Neural crest cell (in vitro differentiated cells): ENCODE data around the gene CRIP3. TPM values are rescaled to one million over a fixed set of nuclear protein-coding genes. Genes with fewer than 3 reads are reported as not detected.
"Not testable (repeated sequence)": the region's sequence is repeated elsewhere in the genome, so short reads cannot be mapped to it uniquely, and the experiment has no call there.

Experiments used
- DNase-seq: peaks from one replicate; pipeline ENCODE4 v3.0.0; 2021; ENCODE audit warnings: low read depth, mixed read lengths, low spot score
- H3K27ac Mint-ChIP-seq: one replicate; pipeline ENCODE4 v1.8.0; 2021; ENCODE audit warnings: mild to moderate bottlenecking, mixed read lengths; ENCODE audit not compliant: unreplicated experiment
- H3K27me3 Mint-ChIP-seq: 2 replicates; pipeline ENCODE4 v1.8.0; 2021; ENCODE audit warnings: low read depth, mild to moderate bottlenecking, mixed read lengths
- H3K36me3 Mint-ChIP-seq: 2 replicates; pipeline ENCODE4 v1.8.0; 2021; ENCODE audit warnings: low read depth, mild to moderate bottlenecking, mixed read lengths
- H3K4me1 Mint-ChIP-seq: 2 replicates; pipeline ENCODE4 v1.8.0; 2021; ENCODE audit warnings: mixed read lengths
- H3K4me3 Mint-ChIP-seq: one replicate; pipeline ENCODE4 v1.8.0; 2021; ENCODE audit warnings: mild to moderate bottlenecking, mixed read lengths
- H3K9me3 Mint-ChIP-seq: 2 replicates; pipeline ENCODE4 v1.8.0; 2021; ENCODE audit warnings: mixed read lengths
- total RNA-seq: library from RNA; stranded (reverse); gene quantifications from 2 replicates; pipeline ENCODE4 v1.2.1, GENCODE V29; 2021
- TF ChIP-seq, protein P1 (sequence below): fragments of 200-600 bp; sonication (generic); conservative IDR thresholded peaks from 2 replicates; pipeline ENCODE4 v1.5.0; 2021; ENCODE audit warnings: antibody characterized with exemption, mild to moderate bottlenecking

CRIP3 gene
- total RNA-seq, 1 donor from 2014 or later = 2.0 TPM

GRCh38 chr6:43304882-43305281 lies 3.7 kb downstream of the CRIP3 start:
- H3K36me3 Mint-ChIP-seq = no peaks in the 10 kb centered on the region
- TF ChIP-seq, protein P1, sequence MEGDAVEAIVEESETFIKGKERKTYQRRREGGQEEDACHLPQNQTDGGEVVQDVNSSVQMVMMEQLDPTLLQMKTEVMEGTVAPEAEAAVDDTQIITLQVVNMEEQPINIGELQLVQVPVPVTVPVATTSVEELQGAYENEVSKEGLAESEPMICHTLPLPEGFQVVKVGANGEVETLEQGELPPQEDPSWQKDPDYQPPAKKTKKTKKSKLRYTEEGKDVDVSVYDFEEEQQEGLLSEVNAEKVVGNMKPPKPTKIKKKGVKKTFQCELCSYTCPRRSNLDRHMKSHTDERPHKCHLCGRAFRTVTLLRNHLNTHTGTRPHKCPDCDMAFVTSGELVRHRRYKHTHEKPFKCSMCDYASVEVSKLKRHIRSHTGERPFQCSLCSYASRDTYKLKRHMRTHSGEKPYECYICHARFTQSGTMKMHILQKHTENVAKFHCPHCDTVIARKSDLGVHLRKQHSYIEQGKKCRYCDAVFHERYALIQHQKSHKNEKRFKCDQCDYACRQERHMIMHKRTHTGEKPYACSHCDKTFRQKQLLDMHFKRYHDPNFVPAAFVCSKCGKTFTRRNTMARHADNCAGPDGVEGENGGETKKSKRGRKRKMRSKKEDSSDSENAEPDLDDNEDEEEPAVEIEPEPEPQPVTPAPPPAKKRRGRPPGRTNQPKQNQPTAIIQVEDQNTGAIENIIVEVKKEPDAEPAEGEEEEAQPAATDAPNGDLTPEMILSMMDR = no peak
- H3K27ac Mint-ChIP-seq = no peak overlapping the region
- peaks cover 28% of the 10 kb centered on the region for H3K27me3 Mint-ChIP-seq
- H3K4me3 Mint-ChIP-seq = no peak overlapping the region
- DNase-seq = no peak
- H3K9me3 Mint-ChIP-seq = no peaks in the 10 kb centered on the region
- H3K4me1 Mint-ChIP-seq = peaks cover 5% of the 10 kb centered on the region

DNA sequence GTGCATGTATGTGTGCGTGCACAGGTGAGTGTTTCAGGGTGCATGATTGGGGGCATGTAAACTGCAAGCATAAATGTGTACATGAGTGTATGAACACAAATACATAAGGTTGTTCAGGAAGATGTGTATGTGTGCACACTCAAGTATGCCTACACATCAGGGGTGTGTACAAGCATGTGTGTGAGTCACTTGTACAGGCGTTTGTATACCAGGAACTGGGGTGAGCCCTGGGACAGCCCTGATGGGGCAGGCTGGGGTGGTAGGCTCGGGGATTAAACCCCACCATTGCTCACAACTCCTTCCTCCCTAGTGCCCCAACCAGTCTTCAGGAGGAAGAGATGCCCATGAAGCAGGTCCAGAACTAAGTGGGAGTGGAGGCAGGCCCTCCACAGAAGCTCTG lies 4.3 kb downstream of the CRIP3 start:
- Mint-ChIP-seq H3K4me1 (peaks cover 5% of the 10 kb centered on the region), H3K4me3 (no peak overlapping the region), H3K36me3 (no peaks in the 10 kb centered on the region), H3K9me3 (no peaks in the 10 kb centered on the region), H3K27ac (no peak overlapping the region), H3K27me3 (peaks cover 26% of the 10 kb centered on the region)
- TF ChIP-seq, protein P1 = no peak
- DNase-seq = no peak

DNA sequence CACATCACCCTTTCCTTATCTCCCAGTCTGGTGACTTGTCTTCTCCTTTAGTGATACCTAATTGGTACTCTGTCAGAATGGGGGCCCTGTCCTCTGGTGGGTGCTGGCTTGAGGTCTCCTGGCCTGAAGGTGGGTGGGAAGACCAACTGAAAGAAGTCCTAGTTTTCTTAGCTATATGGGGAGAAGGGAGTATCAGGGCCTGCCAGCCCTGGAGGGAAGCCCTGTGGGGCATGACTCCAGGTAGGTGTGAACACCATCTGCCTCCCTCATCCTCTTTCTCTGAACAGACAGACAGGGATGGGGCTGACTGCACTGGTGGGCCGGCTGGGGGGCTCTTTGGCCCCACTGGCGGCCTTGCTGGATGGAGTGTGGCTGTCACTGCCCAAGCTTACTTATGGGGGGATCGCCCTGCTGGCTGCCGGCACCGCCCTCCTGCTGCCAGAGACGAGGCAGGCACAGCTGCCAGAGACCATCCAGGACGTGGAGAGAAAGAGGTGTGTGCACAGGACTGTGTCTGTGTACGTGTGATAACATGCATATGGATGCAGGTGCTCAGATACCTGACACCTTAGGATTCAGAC lies 4.8 kb downstream of the CRIP3 start:
- no peak overlapping the region for H3K4me3 Mint-ChIP-seq
- peaks cover 3% of the 10 kb centered on the region for H3K4me1 Mint-ChIP-seq
- TF ChIP-seq, protein P1 = no peak
- H3K27me3 Mint-ChIP-seq = peaks cover 21% of the 10 kb centered on the region
- H3K36me3 Mint-ChIP-seq = no peaks in the 10 kb centered on the region
- no peaks in the 10 kb centered on the region for H3K9me3 Mint-ChIP-seq
- no peak for DNase-seq
- H3K27ac Mint-ChIP-seq = no peak overlapping the region

DNA sequence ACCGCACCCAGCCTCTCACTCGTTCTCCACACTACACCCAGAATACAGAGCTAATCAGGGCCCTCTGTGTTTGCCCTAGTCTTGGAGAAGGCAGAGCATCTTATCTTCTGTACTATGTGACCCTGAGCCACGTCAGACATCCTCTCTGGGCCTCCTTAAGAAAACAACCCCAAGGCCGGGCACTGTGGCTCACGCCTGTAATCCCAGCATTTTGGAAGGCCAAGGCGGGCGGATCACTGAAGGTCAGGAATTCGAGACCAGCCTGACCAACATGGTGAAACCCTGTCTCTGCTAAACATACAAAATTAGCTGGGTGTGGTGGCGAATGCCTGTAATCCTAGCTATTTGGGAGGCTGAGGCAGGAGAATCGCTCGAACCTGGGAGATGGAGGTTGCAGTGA lies 5.6 kb downstream of the CRIP3 start:
- H3K4me1 Mint-ChIP-seq, H3K4me3 Mint-ChIP-seq, DNase-seq, H3K36me3 Mint-ChIP-seq, H3K9me3 Mint-ChIP-seq, H3K27ac Mint-ChIP-seq: not testable (repeated sequence)
- H3K27me3 Mint-ChIP-seq = peaks cover 13% of the 10 kb centered on the region

DNA sequence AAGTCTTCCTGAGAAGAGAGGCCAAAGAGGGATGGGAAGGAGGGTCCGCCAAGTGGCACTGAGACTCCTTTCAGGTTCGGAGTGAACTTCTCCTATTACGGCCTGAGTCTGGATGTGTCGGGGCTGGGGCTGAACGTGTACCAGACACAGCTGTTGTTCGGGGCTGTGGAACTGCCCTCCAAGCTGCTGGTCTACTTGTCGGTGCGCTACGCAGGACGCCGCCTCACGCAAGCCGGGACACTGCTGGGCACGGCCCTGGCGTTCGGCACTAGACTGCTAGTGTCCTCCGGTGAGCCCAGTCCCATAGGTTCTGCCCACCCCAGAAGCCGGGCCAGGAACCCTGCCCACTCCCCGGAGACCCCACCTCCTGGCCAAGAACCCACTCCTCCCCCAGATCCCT lies 6.5 kb downstream of the CRIP3 start:
- TF ChIP-seq, protein P1 = no peak
- Mint-ChIP-seq H3K9me3 (no peaks in the 10 kb centered on the region), H3K4me1 (no peaks in the 10 kb centered on the region), H3K27ac (no peak overlapping the region), H3K27me3 (peaks cover 5% of the 10 kb centered on the region), H3K36me3 (no peaks in the 10 kb centered on the region), H3K4me3 (no peak overlapping the region)
- DNase-seq = no peak

- no peak overlapping the region for H3K27ac Mint-ChIP-seq
Measured at GRCh38 chr6:43301081-43301870, 7.3 kb downstream of the CRIP3 start.

More at GRCh38 chr6:43301081-43301870, 7.3 kb downstream of the CRIP3 start:
- no peaks in the 10 kb centered on the region for H3K36me3 Mint-ChIP-seq
- H3K4me1 Mint-ChIP-seq = no peaks in the 10 kb centered on the region
- no peaks in the 10 kb centered on the region for H3K27me3 Mint-ChIP-seq
- DNase-seq = no peak
- TF ChIP-seq, protein P1 = no peak
- no peak overlapping the region for H3K4me3 Mint-ChIP-seq
- no peaks in the 10 kb centered on the region for H3K9me3 Mint-ChIP-seq
